IMR-90 (cell line): ENCODE results near the gene RHBDD1. TPM values are rescaled to one million over a fixed set of nuclear protein-coding genes. Genes with fewer than 3 reads are reported as not detected.

Source experiments
- ATAC-seq: fragments of 200-7000 bp; cut with Tn5 transposase; 2 replicates; pipeline ENCODE4 v1.9.1; 2020; ENCODE audit warnings: low read depth, mild to moderate bottlenecking, moderate library complexity
- BruUV-seq: library from RNA; stranded (reverse); fragments of 400-500 nt; replicated peaks from 2 replicates; lab custom pipeline; 2021; lab: Mats Ljungman, UMichigan
- CTCF ChIA-PET: fragments of 300-600 bp; formaldehyde crosslinking; extraction: SDS; loops from one replicate; lab custom pipeline; 2021; ENCODE audit warnings: antibody characterized with exemption; lab: Yijun Ruan, JAX
- POLR2A ChIA-PET: fragments of 300-600 bp; sonication (Branson Sonifier 250); formaldehyde crosslinking; loops from one replicate; lab custom pipeline; 2022; ENCODE audit warnings: antibody characterized with exemption; ENCODE audit not compliant: unreplicated experiment; lab: Charles Lee
- DNase-seq: peaks from one replicate; pipeline ENCODE4 v3.0.0; 2013
- H2AFZ ChIP-seq: replicated peaks from 2 replicates; pipeline ENCODE3; 2013; ENCODE audit warnings: low read length, mild to moderate bottlenecking; ENCODE audit not compliant: poor library complexity
- H2AK5ac ChIP-seq: 2 replicates; pipeline ENCODE4 v1.6.1; 2013; ENCODE audit warnings: low read depth, low read length, inconsistent platforms
- H2AK9ac ChIP-seq: replicated peaks from 2 replicates; pipeline ENCODE3; 2013; ENCODE audit warnings: mild to moderate bottlenecking, low read depth, low read length, moderate library complexity; ENCODE audit not compliant: poor library complexity
- H2BK120ac ChIP-seq: 2 replicates; pipeline ENCODE4 v1.6.1; 2013; ENCODE audit warnings: low read depth, low read length, inconsistent platforms
- H2BK15ac ChIP-seq: 3 replicates; pipeline ENCODE4 v1.6.1; 2013; ENCODE audit warnings: low read depth, low read length, inconsistent platforms
- H2BK20ac ChIP-seq: 2 replicates; pipeline ENCODE4 v1.6.1; 2013; ENCODE audit warnings: low read depth, mild to moderate bottlenecking, inconsistent platforms, low read length, moderate library complexity
- H2BK5ac ChIP-seq: 2 replicates; pipeline ENCODE4 v1.6.1; 2013; ENCODE audit warnings: mild to moderate bottlenecking, low read depth, low read length, inconsistent platforms; ENCODE audit not compliant: poor library complexity, severe bottlenecking
- H3K14ac ChIP-seq: replicated peaks from 2 replicates; pipeline ENCODE4 v1.6.1; 2013; ENCODE audit warnings: low read depth, low read length, inconsistent platforms
- H3K18ac ChIP-seq: 2 replicates; pipeline ENCODE4 v1.6.1; 2013; ENCODE audit warnings: low read depth, low read length, control low read depth
- H3K23ac ChIP-seq: 2 replicates; pipeline ENCODE4 v1.6.1; 2013; ENCODE audit warnings: low read depth, low read length, inconsistent platforms
- H3K27ac ChIP-seq: 2 replicates; pipeline ENCODE4 v1.5.1; 2013; ENCODE audit warnings: mild to moderate bottlenecking, control low read depth, low read length; ENCODE audit not compliant: insufficient read depth
- H3K27me3 ChIP-seq: 2 replicates; pipeline ENCODE4 v1.6.1; 2013; ENCODE audit warnings: low read length; ENCODE audit not compliant: control insufficient read depth, insufficient read depth
- H3K36me3 ChIP-seq: 2 replicates; pipeline ENCODE4 v1.6.1; 2013; ENCODE audit warnings: low read length, mixed read lengths; ENCODE audit not compliant: control insufficient read depth, insufficient read depth
- H3K4ac ChIP-seq: 2 replicates; pipeline ENCODE4 v1.6.1; 2013; ENCODE audit warnings: low read depth, low read length, inconsistent platforms
- H3K4me1 ChIP-seq: 2 replicates; pipeline ENCODE4 v1.6.1; 2013; ENCODE audit warnings: low read length, mixed read lengths; ENCODE audit not compliant: control insufficient read depth, insufficient read depth
- H3K4me2 ChIP-seq: 2 replicates; pipeline ENCODE4 v1.6.1; 2013; ENCODE audit warnings: low read depth, mild to moderate bottlenecking, control low read depth, low read length, moderate library complexity
- H3K4me3 ChIP-seq: 2 replicates; pipeline ENCODE4 v1.5.1; 2013; ENCODE audit warnings: low read depth, mild to moderate bottlenecking, control low read depth, low read length, moderate library complexity; ENCODE audit not compliant: insufficient read depth
- H3K56ac ChIP-seq: 2 replicates; pipeline ENCODE4 v1.6.1; 2013; ENCODE audit warnings: low read length, inconsistent platforms; ENCODE audit not compliant: insufficient read depth; ENCODE audit errors: extremely low read depth
- H3K79me1 ChIP-seq, 2 experiments: 2 replicates each; pipeline ENCODE4 v1.6.1; 2013; ENCODE audit warnings: low read length in 2 of 2, inconsistent platforms in 1 of 2, low read depth in 1 of 2
- H3K9ac ChIP-seq: 2 replicates; pipeline ENCODE4 v1.6.1; 2013; ENCODE audit warnings: low read depth, low read length, control low read depth
- H3K9me1 ChIP-seq: 2 replicates; pipeline ENCODE4 v1.6.1; 2013; ENCODE audit warnings: low read length, inconsistent platforms; ENCODE audit not compliant: insufficient read depth
- H3K9me3 ChIP-seq: 2 replicates; pipeline ENCODE4 v1.6.1; 2013; ENCODE audit warnings: low read length; ENCODE audit not compliant: control insufficient read depth, insufficient read depth
- H4K20me1 ChIP-seq: 2 replicates; pipeline ENCODE4 v1.6.1; 2013; ENCODE audit warnings: low read length, inconsistent platforms; ENCODE audit not compliant: insufficient read depth
- H4K5ac ChIP-seq: 2 replicates; pipeline ENCODE4 v1.6.1; 2013; ENCODE audit warnings: mild to moderate bottlenecking, low read depth, low read length, control low read depth
- H4K8ac ChIP-seq, 2 experiments: 2 replicates each; pipeline ENCODE4 v1.6.1; 2013; ENCODE audit warnings: low read depth in 2 of 2, low read length in 2 of 2, control low read depth in 1 of 2, inconsistent platforms in 1 of 2
- H4K91ac ChIP-seq: 2 replicates; pipeline ENCODE4 v1.6.1; 2013; ENCODE audit warnings: low read depth, low read length, inconsistent platforms; ENCODE audit not compliant: insufficient read depth
- BHLHE40 ChIP-seq: fragments of 150-350 bp; IDR thresholded peaks from 2 replicates; pipeline ENCODE4 v1.6.1; 2016; ENCODE audit warnings: mild to moderate bottlenecking, low read depth, low read length
- FOS ChIP-seq: fragments of 150-350 bp; IDR thresholded peaks from 2 replicates; pipeline ENCODE4 v1.6.1; 2016; ENCODE audit warnings: low read depth, low read length
- MAZ ChIP-seq: IDR thresholded peaks from 2 replicates; pipeline ENCODE4 v1.6.1; 2012; ENCODE audit warnings: low read depth, mild to moderate bottlenecking, low read length, improper control_type of control experiment, moderate library complexity, borderline replicate concordance
- MXI1 ChIP-seq: IDR thresholded peaks from 2 replicates; pipeline ENCODE4 v1.6.1; 2012; ENCODE audit warnings: low read depth, mild to moderate bottlenecking, low read length, moderate library complexity, borderline replicate concordance
- NFE2L2 ChIP-seq: fragments of 150-350 bp; IDR thresholded peaks from 2 replicates; pipeline ENCODE4 v1.6.1; 2016; ENCODE audit warnings: low read depth, mild to moderate bottlenecking, low read length
- POLR2A ChIP-seq: IDR thresholded peaks from 2 replicates; pipeline ENCODE4 v1.6.1; 2012; ENCODE audit warnings: mild to moderate bottlenecking, low read depth, low read length
- RAD21 ChIP-seq: IDR thresholded peaks from 2 replicates; pipeline ENCODE4 v1.6.1; 2012; ENCODE audit warnings: low read length, improper control_type of control experiment
- RFX5 ChIP-seq: IDR thresholded peaks from 2 replicates; pipeline ENCODE4 v1.8.0; 2012; ENCODE audit warnings: low read depth, mild to moderate bottlenecking, low read length, moderate library complexity
- SMC3 ChIP-seq: fragments of 150-350 bp; IDR thresholded peaks from 2 replicates; pipeline ENCODE4 v1.6.1; 2016; ENCODE audit warnings: low read depth, mild to moderate bottlenecking, antibody characterized with exemption, low read length, moderate library complexity
- WGBS, 2 experiments: methylation state at CpG; one replicate each; pipeline versions ENCODE4 v1.1.5 to v1.1.7; 2013; ENCODE audit warnings: missing lambda C conversion rate in 2 of 2; ENCODE audit not compliant: insufficient read length in 1 of 2; ENCODE audit errors: extremely low coverage in 2 of 2; 5-methylcytosine and 5-hydroxymethylcytosine counted together
- dilution Hi-C: fragments of 300-500 bp; cut with HindIII; formaldehyde crosslinking; loops from one replicate; pipeline ENCODE4 v1.14.3; 2018; ENCODE audit warnings: low sequenced_read_pairs; ENCODE audit not compliant: unreplicated experiment
- in situ Hi-C: fragments of 300-500 bp; cut with MboI; formaldehyde crosslinking; loops from 3 replicates; pipeline ENCODE4 v1.14.3; 2019; ENCODE audit warnings: low sequenced_read_pairs, inconsistent platforms, mixed read lengths
- intact Hi-C: fragments of 100-400 bp; cut with micrococcal nuclease; formaldehyde crosslinking; loops from 2 replicates; pipeline ENCODE4 v1.10.0; 2022
- polyA plus RNA-seq, 3 experiments: library from polyadenylated mRNA; depleted of rRNA; stranded (reverse); fragments of >200 nt; gene quantifications; 2 replicates each; pipeline ENCODE4 v1.2.3, GENCODE V29; 2012; ENCODE audit warnings: low replicate concordance in 1 of 3
- total RNA-seq: library from RNA; depleted of rRNA; stranded (reverse); fragments of >200 nt; gene quantifications from 2 replicates; pipeline ENCODE4 v1.2.3, GENCODE V29; 2012
- TF ChIP-seq, protein P1 (sequence below): conservative IDR thresholded peaks from 2 replicates; pipeline ENCODE4 v1.5.1; 2012; ENCODE audit warnings: mild to moderate bottlenecking, low read depth, low read length, improper control_type of control experiment
- TF ChIP-seq, protein P2 (sequence below): fragments of 150-350 bp; IDR thresholded peaks from 2 replicates; pipeline ENCODE4 v1.6.1; 2017; ENCODE audit warnings: mild to moderate bottlenecking, antibody characterized with exemption, low read length, low read depth

Gene RHBDD1
- total and polyA plus RNA-seq, 2 of the 4 experiments (the other 2 are of a cell fraction): 9.7 to 14.0 TPM

DNA sequence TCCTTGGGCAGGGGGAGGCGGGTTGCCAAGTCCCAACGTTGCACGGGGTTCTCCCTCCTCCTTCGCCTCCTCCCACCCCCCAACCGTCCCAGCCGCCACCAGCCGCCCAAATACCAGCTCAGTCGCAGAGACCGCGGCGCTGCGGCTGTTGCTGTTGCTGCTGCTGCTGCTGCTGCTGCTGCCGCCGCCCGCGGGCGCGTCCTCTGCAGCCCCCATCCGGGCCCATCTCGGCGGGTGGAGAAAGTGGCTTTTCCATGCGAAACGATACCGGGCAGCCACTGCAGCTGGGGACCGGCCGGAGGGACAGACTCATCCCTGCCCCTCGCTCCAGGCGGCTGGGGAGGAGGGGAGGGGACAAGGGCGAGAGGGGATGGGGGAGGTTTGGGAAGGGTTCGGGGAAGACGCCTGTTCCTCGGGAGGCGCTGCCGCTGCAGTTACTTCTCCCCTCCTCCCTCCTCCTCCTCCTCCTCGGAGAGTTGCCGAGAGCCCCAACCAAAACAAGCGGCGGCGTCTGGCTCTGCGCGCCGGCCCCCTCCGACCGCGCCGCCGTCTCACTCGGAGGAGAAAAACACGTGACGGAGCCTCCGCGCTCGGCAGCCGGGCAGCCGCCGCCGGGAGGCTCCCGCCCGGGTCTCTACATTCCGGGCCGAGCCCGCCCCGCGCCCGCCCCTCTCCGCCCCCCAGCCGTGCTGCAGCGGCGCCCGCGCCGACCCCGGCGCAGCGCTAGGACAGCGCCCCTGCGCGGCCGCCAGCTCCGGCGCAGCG lies 36.5 kb upstream of the RHBDD1 start, which contains the start of gene IRS1:
TSS of gene IRS1 (minus strand) at position 610 of the 765 bp plus-strand sequence. CDS start 1,082 bp downstream, outside the sequence.
- DNase-seq: peak; percentile 79
- peak within 1 kb of the TSS; percentile 73 for H3K18ac ChIP-seq
- peak within 1 kb of the TSS; percentile 91 for H4K91ac ChIP-seq
- H4K20me1 ChIP-seq: peaks cover 17% of the 10 kb centered on the region
- H3K23ac ChIP-seq: peak within 1 kb of the TSS; percentile 79
- H2AK5ac ChIP-seq: peak within 1 kb of the TSS; percentile 78
- H2AK9ac ChIP-seq: peak within 1 kb of the TSS; percentile 98
- in situ Hi-C loops (loop anchor here (5.0 to 25.0 kb wide), 6 partner anchors 145 to 1687 kb away; no protein-coding TSS in a partner anchor), dilution Hi-C loops (no loop called here), intact Hi-C loops (loop anchor here (1.0 to 10.0 kb wide), 4 partner anchors 185 to 910 kb away; no protein-coding TSS in a partner anchor)
- TF ChIP-seq NFE2L2: no peak
- peak; percentile 53 for TF ChIP-seq RAD21
- peak; percentile 80 for TF ChIP-seq BHLHE40
- TF ChIP-seq, protein P1, sequence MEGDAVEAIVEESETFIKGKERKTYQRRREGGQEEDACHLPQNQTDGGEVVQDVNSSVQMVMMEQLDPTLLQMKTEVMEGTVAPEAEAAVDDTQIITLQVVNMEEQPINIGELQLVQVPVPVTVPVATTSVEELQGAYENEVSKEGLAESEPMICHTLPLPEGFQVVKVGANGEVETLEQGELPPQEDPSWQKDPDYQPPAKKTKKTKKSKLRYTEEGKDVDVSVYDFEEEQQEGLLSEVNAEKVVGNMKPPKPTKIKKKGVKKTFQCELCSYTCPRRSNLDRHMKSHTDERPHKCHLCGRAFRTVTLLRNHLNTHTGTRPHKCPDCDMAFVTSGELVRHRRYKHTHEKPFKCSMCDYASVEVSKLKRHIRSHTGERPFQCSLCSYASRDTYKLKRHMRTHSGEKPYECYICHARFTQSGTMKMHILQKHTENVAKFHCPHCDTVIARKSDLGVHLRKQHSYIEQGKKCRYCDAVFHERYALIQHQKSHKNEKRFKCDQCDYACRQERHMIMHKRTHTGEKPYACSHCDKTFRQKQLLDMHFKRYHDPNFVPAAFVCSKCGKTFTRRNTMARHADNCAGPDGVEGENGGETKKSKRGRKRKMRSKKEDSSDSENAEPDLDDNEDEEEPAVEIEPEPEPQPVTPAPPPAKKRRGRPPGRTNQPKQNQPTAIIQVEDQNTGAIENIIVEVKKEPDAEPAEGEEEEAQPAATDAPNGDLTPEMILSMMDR: peak; percentile 62
- no peak for TF ChIP-seq FOS
- TF ChIP-seq, protein P2, sequence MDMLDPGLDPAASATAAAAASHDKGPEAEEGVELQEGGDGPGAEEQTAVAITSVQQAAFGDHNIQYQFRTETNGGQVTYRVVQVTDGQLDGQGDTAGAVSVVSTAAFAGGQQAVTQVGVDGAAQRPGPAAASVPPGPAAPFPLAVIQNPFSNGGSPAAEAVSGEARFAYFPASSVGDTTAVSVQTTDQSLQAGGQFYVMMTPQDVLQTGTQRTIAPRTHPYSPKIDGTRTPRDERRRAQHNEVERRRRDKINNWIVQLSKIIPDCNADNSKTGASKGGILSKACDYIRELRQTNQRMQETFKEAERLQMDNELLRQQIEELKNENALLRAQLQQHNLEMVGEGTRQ: peak; percentile 80
- peak; percentile 82 for TF ChIP-seq MAZ
- TF ChIP-seq SMC3: peak; percentile 48
- peak; percentile 72; the same call in 1 of the 2 replicates for TF ChIP-seq MXI1
- TF ChIP-seq POLR2A: no peak
- TF ChIP-seq RFX5: no peak
- 0% methylated on average over 10 of the region's 82 CpGs; no CpG with 5 or more reads in 1 of the 2 experiments for WGBS, 2 experiments
- peak within 1 kb of the TSS; percentile 92 for H3K9ac ChIP-seq
- H3K56ac ChIP-seq: peak within 1 kb of the TSS; percentile 91
- peak; percentile 40 for ATAC-seq
- peak within 1 kb of the TSS; percentile 97 for H3K27ac ChIP-seq
- H3K27me3 ChIP-seq: no peaks in the 10 kb centered on the region
- H3K4me2 ChIP-seq: peak within 1 kb of the TSS; percentile 85
- POLR2A ChIA-PET: interaction anchor here (0.5 to 1.1 kb wide), 9 partner anchors 39 to 680 kb away, joined by 3 to 11 read pairs (median 5); no protein-coding TSS in a partner anchor
- CTCF ChIA-PET: interaction anchor here (0.6 to 1.2 kb wide), 2 partner anchors 333 to 910 kb away, joined by 3 read pairs; no protein-coding TSS in a partner anchor
- H4K8ac ChIP-seq: peak within 1 kb of the TSS; percentile 82 to 91
- peak within 1 kb of the TSS; percentile 99 for H2BK5ac ChIP-seq
- peak within 1 kb of the TSS; percentile 37; the same call in 1 of the 3 replicates for H2BK15ac ChIP-seq
- peak within 1 kb of the TSS; percentile 66; the same call in 1 of the 2 replicates for H2BK20ac ChIP-seq
- peak within 1 kb of the TSS; percentile 99 for H3K14ac ChIP-seq
- H3K4me3 ChIP-seq: peak within 1 kb of the TSS; percentile 78
- H3K4ac ChIP-seq: peak within 1 kb of the TSS; percentile 91
- no peaks in the 10 kb centered on the region for H3K9me3 ChIP-seq
- H2AFZ ChIP-seq: peak within 1 kb of the TSS; percentile 86
- no TSS peak for BruUV-seq
- H3K9me1 ChIP-seq: no peaks in the 10 kb centered on the region
- H4K5ac ChIP-seq: peak within 1 kb of the TSS; percentile 31
- H3K4me1 ChIP-seq: peaks cover 2% of the 10 kb centered on the region; the same call in 1 of the 2 replicates
- peaks cover 4 to 21% of the 10 kb centered on the region in 2 experiments for H3K79me1 ChIP-seq
- H3K36me3 ChIP-seq: peaks cover 37% of the 10 kb centered on the region
- H2BK120ac ChIP-seq: peak within 1 kb of the TSS; percentile 86
